ENCODE measurements around the gene CIC. TPM values are rescaled to one million over a fixed set of nuclear protein-coding genes. Genes with fewer than 3 reads are reported as not detected.

Gene CIC
- polyA plus RNA-seq, 1 donor (not counting 4 experiments of a cell fraction or from before 2014, with no cell fraction given): 3.1 TPM

DNA sequence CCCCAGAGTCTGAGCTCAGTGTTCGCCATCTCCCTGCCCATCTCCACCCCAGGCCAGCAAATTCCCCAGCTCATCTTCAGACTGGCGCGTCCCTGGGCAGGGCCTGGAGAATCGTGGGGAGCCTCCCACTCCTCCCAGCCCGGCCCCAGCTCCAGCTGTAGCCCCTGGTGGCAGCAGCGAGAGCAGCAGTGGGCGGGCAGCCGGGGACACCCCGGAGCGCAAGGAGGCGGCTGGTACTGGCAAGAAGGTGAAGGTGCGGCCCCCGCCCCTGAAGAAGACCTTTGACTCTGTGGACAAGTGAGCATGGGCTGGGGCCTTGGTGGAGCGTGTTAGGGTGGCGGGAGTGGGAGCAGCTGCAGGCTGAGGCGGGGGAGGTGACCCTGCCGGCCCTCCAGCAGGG, 24.5 kb downstream of the CIC start:
- dilution Hi-C loops (cut with MboI; ENCODE audit: extremely low pct_ligation_motif_present, low sequenced_read_pairs): no loop called here

DNA sequence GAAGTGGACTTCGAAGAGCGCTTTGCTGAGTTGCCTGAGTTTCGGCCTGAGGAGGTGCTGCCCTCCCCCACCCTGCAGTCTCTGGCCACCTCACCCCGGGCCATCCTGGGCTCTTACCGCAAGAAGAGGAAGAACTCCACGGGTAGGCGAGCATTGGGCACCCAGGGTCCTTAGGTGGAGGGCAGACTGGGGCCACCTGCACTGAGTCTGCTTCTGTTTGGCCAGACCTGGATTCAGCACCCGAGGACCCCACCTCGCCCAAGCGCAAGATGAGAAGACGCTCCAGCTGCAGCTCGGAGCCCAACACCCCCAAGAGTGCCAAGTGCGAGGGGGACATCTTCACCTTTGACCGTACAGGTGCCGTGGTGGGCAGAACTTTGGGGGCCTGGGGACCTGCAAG, 24.9 kb downstream of the CIC start:
- Histone ChIP-seq H3K9ac (ENCODE audit: control insufficient read depth, extremely low read depth, insufficient read depth, low read length) (no peak overlapping the region), H3K79me2 (ENCODE audit: control insufficient read depth, insufficient read depth, low read length) (no peaks in the 10 kb centered on the region), H3K27ac (ENCODE audit: control insufficient read depth, insufficient read depth, low read length) (no peak overlapping the region), H3K27me3 (ENCODE audit: control insufficient read depth, extremely low read depth, insufficient read depth, low read length) (no peaks in the 10 kb centered on the region), H3K4me1 (ENCODE audit: control insufficient read depth, extremely low read depth, insufficient read depth, low read length) (peaks cover 11% of the 10 kb centered on the region), H3K4me3 (ENCODE audit: control insufficient read depth in 2 of 3, extremely low read depth in 1 of 3, insufficient read depth in 2 of 3, low read depth in 1 of 3, low read length in 3 of 3) (no peak overlapping the region), H2AFZ (ENCODE audit: control insufficient read depth, low read length) (no peak overlapping the region), H3K4me2 (ENCODE audit: control insufficient read depth, extremely low read depth, insufficient read depth, low read depth, low read length) (no peak overlapping the region), H4K20me1 (ENCODE audit: control insufficient read depth, extremely low read depth, insufficient read depth, low read length) (no peaks in the 10 kb centered on the region), H3K9me3 (ENCODE audit: control insufficient read depth, low read depth, low read length) (no peaks in the 10 kb centered on the region), H3K9me1 (ENCODE audit: control insufficient read depth, extremely low read depth, insufficient read depth, low read length) (no peaks in the 10 kb centered on the region), H3K36me3 (ENCODE audit: control insufficient read depth in 2 of 2, extremely low read depth in 1 of 2, insufficient read depth in 2 of 2, low read length in 2 of 2) (peaks cover 52 to 62% of the 10 kb centered on the region in 2 experiments)
- DNase-seq (ENCODE audit: low read depth, low spot score): no peak
- no peak for FAIRE-seq
- no peak for TF ChIP-seq EZH2 (IDR thresholded peaks at IDR 0.05; ENCODE audit: low read length)
- TF ChIP-seq, protein P1, sequence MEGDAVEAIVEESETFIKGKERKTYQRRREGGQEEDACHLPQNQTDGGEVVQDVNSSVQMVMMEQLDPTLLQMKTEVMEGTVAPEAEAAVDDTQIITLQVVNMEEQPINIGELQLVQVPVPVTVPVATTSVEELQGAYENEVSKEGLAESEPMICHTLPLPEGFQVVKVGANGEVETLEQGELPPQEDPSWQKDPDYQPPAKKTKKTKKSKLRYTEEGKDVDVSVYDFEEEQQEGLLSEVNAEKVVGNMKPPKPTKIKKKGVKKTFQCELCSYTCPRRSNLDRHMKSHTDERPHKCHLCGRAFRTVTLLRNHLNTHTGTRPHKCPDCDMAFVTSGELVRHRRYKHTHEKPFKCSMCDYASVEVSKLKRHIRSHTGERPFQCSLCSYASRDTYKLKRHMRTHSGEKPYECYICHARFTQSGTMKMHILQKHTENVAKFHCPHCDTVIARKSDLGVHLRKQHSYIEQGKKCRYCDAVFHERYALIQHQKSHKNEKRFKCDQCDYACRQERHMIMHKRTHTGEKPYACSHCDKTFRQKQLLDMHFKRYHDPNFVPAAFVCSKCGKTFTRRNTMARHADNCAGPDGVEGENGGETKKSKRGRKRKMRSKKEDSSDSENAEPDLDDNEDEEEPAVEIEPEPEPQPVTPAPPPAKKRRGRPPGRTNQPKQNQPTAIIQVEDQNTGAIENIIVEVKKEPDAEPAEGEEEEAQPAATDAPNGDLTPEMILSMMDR (optimal IDR thresholded peaks at IDR 0.05 in 1 of 3, IDR thresholded peaks at IDR 0.05 in 1 of 3, conservative IDR thresholded peaks at IDR 0.05 in 1 of 3; ENCODE audit: extremely low read depth in 1 of 3, insufficient read depth in 2 of 3, low read length in 3 of 3): no peak
- dilution Hi-C loops (cut with MboI; ENCODE audit: extremely low pct_ligation_motif_present, low sequenced_read_pairs): no loop called here

More for the DNA sequence above, 24.5 kb downstream of the CIC start:
- Histone ChIP-seq H3K4me1 (ENCODE audit: control insufficient read depth, extremely low read depth, insufficient read depth, low read length) (peaks cover 11% of the 10 kb centered on the region), H3K9ac (ENCODE audit: control insufficient read depth, extremely low read depth, insufficient read depth, low read length) (no peak overlapping the region), H3K36me3 (ENCODE audit: control insufficient read depth in 2 of 2, extremely low read depth in 1 of 2, insufficient read depth in 2 of 2, low read length in 2 of 2) (peaks cover 56 to 62% of the 10 kb centered on the region in 2 experiments), H3K9me1 (ENCODE audit: control insufficient read depth, extremely low read depth, insufficient read depth, low read length) (no peaks in the 10 kb centered on the region), H3K79me2 (ENCODE audit: control insufficient read depth, insufficient read depth, low read length) (no peaks in the 10 kb centered on the region), H3K9me3 (ENCODE audit: control insufficient read depth, low read depth, low read length) (no peaks in the 10 kb centered on the region), H2AFZ (ENCODE audit: control insufficient read depth, low read length) (no peak overlapping the region), H3K4me3 (ENCODE audit: control insufficient read depth in 2 of 3, extremely low read depth in 1 of 3, insufficient read depth in 2 of 3, low read depth in 1 of 3, low read length in 3 of 3) (no peak overlapping the region), H3K27me3 (ENCODE audit: control insufficient read depth, extremely low read depth, insufficient read depth, low read length) (no peaks in the 10 kb centered on the region), H4K20me1 (ENCODE audit: control insufficient read depth, extremely low read depth, insufficient read depth, low read length) (no peaks in the 10 kb centered on the region), H3K4me2 (ENCODE audit: control insufficient read depth, extremely low read depth, insufficient read depth, low read depth, low read length) (no peak overlapping the region), H3K27ac (ENCODE audit: control insufficient read depth, insufficient read depth, low read length) (no peak overlapping the region)
- DNase-seq (ENCODE audit: low read depth, low spot score): no peak
- TF ChIP-seq EZH2 (IDR thresholded peaks at IDR 0.05; ENCODE audit: low read length): no peak
- TF ChIP-seq, protein P1 (optimal IDR thresholded peaks at IDR 0.05 in 1 of 3, IDR thresholded peaks at IDR 0.05 in 1 of 3, conservative IDR thresholded peaks at IDR 0.05 in 1 of 3; ENCODE audit: extremely low read depth in 1 of 3, insufficient read depth in 2 of 3, low read length in 3 of 3): peak in 1 of 3 experiments; percentile 13
- no peak for FAIRE-seq
